CD4-positive, alpha-beta T cell treated with Interleukin-17A for 1 hour (primary cell): ENCODE measurements around the gene RBM19.

Source experiments
- DNase-seq: peaks from one replicate; pipeline ENCODE4 v3.0.0-alpha.2; 2020

RBM19 gene

DNA sequence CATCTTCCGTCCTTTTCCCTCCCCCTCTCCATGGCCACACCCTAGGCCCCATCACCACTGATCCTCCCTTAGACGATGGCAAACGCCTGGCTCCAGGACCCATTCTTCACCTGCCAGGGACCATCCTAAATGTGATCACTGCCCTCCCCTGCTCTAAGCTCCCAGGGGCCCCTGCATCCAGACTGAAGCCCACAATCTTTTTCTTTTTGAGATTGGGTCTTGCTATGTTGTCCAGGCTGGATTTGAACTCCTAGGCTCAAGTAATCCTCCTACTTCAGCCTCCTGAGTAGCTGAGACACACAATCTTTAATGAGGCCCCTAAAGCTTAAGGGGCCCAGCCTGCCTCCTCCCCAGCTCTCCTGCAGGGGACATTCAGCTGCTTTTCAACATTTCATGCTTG, 15.3 kb downstream of the RBM19 start:
- no peak for DNase-seq

DNA sequence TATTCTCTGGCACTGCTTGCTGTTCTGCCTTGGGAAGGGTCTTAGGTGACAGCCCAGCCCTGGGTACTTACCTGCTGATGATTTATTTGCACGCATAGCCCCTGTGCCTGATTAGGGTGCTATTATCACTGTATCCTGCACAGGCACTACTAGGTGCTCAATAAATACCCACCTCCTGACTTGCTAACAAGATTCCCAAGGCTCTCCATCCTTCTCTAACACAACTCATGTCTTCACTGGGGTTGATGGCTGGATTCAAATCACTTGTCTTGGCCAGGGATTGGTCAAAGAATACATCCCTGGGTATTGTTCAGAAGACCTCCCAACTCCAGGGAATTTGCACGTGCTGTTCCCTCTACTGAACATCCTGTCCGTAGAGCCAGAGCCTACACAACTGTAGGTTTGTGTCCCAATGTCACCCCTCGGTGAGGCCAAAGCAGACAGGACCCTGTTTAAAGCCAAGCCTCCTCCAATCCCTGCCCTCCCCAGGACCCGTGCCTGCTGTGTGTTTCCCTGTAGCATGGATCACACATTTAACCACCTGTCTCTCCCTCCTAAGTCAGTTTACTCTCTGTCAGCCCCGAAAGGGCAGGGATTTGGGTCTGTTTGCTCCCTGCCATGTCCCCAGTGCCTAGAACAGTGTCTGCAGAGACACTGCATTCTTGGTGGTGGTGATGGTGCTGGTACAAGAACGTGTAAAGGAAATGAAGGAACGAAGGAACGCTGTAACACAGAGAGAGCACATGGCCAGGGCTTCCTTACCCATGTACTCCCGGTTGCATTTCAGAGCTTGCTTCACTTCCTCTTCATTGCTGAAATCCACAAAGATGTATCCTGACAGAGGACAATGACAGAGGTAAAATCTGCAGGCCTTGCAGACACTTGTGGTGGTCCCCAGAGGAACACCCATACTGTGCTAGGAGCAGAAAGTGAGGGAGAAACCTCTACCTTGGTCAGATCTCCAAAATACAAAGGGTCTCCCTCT, 16.5 kb downstream of the RBM19 start:
- DNase-seq, result no peak

DNA sequence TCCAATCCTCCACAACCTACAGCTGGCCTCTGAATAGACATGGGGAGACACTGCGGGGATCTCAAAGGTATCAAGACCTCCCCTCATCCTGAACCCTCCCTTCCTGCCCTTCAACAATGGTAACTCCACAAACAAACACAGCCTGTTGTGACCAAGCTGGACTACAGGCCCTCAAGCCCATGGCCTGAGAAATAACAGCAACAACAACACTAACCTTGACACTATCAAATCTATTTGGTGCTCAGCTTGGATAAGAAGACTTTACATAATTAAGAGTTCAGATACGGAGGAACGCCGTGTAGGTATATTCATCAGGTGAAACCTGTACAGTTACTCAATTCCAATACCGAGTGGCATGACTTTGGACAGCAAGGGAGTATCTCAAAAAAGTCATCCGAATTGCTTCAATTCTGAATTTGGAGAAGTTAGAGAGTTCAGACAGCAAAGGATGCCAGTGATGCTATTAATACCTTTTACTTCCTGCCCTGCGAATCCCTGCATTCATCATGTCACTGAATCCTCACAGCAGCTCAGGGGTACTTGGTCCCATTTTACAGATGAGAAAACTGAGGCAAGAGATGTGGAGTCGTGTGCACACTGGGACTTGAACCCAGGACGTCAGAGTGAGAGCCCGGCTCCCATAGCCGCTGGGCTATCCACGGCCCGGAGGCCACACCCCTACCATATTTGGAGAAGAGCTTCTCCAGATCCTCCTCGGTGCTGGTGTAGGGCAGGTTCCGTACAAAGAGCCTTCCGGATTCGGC, 17.8 kb downstream of the RBM19 start:
- no peak for DNase-seq

DNA sequence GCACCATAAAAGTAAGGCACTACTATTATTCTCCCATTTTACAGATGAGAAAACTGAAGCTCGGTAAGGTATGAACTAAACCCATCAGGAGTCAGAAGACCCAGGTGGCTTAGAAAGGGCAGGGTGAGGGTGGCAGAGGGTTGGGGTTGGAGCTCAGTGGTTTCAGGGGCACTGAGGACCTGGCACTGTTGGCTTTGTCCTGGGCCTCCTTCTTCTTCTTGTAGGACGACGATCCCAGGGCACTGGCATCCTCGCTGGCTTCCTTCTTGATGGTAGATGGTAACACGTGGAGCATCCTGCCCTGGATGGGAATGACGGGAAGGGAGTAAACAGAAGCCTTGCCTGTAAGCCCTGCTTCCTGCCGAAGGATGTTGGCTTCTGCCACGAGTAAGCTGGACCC, 19.9 kb downstream of the RBM19 start:
- no peak for DNase-seq

DNA sequence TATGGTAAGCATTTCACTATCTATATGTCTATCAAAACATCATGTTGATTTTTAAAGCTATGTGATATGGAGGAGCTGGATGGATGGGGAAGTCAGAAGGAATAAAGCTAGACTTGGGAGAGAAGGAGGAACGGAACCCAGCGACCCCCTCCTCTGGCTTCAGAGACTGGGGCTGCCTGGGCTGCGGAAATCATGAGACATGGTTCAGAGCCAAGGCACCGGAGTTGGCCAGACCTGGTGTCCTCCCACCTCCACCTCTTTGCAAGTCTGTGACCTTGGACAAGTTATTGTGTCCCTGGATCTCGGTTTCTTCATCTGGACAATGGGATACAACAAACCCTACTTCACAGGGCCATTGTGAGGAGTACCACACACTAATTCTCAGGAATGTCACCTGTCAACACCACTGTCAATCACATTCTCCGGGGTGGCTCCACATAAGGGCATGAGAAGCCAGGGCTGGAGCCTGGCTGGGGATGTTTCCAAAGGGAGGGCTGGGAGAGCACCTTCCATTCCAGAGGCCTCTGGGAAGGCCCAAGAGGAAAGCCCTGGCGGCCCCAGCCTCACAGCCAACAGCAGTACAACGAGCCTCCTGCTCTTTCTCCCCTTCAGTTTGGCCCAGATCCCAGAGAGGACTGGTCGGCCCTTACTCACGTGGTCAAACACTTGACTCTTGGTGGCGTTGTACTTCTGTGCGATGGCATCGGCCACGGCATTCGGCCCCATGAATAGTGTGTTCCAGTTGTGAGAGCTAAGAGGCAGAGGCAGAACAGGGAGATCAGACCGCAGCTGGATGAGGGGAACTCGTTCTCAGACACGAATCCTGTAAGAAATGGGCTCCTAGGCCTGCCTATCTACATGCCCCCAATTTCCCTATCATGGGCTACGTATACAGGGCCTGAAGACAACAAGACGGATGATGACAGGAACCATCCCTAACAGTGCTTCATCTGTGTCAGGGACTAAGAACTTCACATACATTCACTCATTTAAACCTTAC, 20.7 kb downstream of the RBM19 start:
- DNase-seq, result no peak

DNA sequence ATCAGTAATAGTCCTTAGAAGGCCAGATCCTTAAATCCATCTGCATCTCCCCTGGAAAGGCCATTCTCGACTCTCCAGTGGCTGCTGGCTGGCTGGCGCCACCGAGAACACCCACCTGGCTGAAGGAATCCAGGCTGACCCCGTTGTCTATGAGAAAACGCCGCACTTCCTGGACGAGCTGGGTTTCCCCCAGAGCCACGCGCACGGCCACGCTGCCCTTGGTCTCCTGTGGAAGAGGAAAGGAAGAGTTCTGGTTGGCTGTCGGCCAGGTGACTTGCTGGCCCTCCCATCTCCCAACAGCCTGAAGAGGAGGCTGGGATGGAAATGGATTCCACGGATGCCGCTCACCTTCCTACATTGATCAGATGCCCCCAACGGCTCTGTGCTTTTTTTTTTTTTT, 23.9 kb downstream of the RBM19 start:
- no peak for DNase-seq

DNA sequence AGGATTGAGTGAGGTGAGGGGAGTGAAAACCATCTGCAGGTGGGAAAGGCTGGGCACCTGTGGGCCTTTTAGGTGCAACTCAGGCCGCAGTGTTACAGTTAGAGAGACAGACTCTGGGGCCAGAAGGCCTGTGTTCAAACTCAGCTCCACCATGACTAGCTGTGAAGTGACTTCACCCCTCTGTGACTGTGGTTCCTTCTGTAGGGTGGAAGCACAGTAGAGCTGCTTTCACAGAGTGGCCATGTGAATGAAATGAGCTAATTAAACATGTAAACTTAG, 25.0 kb downstream of the RBM19 start:
- DNase-seq, result no peak

DNA sequence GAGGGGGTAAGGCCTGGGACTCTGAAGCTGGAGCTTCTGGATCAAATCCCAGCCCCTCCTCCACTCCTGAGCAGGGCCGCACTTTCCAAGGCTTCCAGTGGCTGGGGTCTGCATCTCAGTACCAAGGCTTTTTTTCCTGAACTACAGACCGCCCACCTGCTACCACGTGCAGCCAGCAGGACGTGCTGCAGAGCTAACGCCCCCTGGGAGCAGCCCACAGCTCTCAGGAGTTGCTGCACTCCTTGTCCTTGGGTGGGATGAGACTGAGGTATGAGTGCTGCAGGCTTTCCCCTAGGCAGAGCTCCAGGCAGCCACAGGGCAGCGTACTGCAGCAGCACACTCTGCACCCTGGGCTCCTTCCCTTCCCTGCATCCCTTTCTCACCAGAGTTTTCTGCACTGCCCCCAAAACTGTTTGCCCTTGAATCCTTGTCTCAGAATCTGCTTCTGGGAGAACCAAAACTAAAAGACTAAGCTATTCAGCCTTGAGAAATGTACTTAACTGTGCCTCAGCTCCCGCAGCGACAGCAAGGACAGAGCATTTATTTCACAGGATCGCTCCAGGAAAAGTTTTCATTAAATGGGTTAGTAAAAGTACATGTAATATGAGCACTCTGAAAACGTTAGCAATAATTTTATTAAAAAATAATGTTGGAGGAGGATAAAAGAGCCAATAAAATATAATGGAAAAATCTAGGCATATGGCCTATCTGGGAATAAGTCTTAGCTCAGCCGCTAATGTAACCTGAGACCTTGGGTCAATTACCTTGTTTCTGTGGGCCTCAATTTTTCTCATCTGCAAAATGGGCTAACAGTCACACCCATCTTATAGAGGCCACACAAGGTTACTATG, 25.5 kb downstream of the RBM19 start:
- DNase-seq, result no peak

DNA sequence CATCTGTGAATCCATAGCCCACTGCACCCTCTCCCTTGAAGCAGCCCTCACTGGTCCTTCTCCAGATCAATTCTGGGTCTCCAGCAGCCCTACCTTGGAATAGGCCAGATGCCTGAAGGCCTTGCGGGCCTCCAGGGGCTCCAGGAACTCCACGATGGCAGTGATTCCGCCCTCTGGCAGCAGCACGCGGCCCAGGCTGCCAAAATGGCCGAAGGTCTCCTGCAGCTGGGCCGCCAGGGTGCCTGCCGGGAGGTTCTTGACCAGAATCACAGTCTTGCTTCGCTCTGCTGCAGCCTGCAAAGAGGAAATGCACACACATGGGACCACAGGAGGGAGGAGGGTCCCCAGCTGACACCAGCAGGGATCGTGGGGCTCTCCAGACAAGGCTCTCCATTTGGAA, 26.3 kb downstream of the RBM19 start:
- DNase-seq, result no peak

DNA sequence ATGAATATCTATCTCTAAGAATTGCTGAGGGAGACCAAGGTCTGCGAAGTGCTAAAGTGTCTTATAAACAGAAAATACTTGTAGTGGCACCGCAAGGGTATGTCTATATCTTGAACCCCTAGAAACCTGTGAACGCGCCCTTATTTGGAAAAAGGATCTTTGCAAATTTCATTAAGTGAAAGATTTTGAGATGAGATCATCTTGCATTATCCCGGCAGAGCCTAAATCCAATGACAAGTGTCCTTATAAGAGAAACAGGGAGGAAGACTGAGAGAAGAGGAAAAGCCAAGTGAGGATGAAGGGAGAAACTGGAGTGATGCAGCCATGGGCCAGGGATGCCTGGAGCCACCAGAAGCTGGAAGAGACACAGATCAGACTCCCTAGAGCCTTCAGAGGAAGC, 27.7 kb downstream of the RBM19 start:
- no peak for DNase-seq

DNA sequence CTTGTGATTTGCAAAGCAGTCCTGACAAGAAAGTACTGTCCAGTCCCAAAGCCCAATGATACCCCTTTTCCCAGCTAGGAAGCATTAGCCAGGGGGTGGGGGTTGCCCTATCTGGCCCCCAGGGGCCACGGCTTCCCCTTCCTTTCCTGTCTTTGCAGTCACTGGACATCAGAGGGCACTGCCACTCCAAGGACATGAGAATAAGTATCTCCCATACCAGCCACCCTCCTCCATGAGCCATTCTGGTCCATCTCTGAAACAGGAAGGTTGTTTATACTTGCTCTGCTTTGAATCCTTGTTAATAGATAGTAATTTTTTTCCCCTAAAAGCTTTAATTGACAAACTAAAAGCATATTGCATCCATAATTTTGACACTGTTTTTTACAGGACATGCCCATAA, 29.7 kb downstream of the RBM19 start:
- DNase-seq, result no peak

DNA sequence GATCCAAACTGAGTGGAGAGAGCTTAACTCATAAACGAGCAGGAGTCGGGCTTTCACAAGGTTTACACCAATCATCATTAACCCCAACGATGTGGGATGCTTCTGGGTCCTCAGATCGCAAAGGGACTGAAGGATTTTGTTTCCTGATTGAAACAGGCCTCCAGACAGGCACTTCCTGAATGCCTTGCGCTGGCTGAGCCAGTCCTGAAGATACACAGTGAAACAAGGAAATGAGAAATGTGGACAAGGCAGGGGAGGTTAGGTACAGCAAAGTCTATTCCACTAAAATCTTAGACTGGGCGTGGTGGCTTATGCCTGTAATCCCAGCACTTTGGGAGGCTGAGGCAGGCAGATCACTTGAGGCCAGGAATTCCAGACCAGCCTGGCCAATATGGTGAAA, 30.7 kb downstream of the RBM19 start:
- no peak for DNase-seq

DNA sequence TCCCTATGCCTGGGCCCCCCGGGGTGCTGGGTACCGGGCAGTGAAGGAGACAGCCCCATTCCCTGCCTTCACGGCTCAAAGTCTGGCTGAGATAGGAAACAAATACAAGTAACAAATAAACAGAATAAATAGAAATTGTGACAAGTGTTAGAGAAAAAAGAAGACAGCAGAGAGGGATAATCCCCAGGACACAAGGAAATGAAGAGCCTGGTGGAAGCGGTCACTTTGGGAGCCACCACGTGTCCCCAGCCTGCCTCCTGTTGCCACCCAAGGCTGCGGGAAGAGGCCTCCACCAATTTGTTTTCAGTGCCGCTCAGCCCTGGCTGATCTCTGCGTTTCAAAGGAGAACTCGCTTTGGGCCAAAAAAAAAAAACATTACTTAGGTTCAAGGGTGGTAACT, 31.2 kb downstream of the RBM19 start:
- no peak for DNase-seq

DNA sequence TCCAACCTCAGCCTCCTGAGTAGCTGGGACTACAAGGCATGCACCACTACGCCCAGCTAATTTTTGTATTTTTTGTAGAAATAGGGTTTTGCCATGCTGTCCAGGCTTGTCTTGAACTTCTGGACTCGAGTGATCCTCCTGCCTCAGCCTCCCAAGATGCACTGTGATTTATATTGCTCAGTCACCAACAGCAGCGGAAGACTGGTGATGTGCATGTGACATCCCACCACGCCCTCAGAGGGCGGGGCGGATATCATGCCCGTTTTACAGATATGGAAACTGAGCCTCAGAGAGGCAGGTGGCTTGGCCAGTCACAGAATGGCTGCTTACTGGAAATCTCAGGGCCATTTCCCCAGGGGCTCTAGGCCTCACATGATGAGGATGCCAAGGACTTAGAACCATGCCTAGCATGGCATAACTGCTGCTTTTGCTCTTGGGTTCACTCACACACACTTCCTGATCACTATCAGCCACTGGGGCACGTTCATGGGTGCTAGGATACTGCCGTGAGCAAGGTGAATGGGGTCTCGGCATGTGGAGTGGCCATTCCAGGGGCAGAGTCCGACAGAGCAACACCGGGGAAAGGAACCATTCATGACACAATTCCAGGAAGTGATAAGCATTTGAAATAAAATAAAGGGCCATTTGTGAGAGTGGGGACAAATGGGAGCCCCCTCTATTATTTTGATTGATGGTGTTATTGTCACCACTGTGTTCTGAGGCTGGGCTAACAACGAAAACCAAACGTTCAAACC, 31.9 kb downstream of the RBM19 start:
- DNase-seq, result no peak

DNA sequence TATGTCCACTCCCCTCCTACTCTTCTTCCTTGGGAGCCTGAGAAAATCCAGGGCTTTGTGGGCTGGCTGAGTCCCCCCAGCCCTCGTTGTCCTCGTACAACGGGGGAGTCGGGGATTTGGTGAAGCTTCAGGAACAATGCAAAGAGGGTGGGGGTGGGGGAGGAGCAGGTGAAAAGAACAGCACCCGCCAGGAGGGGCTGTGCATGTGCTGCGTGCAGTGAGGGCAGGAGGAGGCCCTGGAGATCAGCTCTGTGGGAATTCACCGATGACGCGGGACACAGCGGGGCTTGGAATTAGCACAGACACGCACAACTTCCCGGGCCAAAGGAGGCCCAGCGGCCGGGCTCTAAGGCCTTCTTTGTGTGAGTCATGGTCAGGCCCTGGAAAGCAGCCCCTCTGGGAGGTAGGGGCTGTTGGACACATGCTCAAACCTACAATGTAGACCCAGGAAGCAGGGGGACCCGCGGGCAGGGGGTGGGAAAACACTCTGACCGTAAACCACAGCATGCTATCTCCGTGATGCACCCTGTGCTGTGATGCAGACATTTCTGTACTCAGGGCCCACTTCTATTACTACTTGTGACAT, 32.8 kb downstream of the RBM19 start:
- no peak for DNase-seq

DNA sequence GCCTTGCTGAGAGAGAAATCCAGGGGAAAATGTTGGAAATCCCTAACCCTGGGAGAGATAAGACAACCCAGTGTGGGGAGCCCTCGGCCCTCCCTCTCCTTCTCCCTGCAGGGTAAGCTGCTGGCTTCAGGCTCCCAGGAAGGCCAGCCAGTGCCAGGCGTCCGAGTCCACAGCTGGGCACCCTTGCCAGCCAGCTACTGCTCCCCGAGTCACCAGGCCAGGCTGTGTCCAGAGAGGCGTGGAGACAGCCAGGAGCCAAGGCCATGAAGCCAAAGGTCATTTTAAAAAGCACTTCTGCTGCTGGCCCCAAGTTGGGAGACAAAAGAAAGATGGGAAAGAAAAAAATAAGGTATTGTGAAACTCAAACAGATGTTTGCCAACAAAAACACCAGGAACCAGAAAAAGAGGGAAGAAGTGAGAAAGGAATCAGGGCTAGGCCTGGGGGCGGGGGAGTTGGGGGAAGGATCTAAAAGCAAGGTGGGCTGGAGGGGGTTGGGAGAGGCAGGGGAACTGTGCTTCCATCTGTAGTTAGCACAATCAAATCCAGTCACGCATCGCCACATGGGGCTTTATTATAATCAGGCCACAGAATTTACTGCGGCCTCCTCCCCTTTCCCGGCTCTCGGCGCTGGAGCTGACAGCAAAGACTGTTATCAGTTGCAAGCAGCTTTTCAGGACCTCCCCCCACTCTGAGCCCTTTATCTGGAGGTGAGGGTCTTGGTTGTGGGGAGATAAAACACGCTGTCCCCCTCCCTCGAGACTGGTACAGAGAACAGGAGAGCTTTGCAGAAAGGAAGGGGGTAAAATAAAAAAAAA, 33.5 kb downstream of the RBM19 start:
- no peak for DNase-seq

DNA sequence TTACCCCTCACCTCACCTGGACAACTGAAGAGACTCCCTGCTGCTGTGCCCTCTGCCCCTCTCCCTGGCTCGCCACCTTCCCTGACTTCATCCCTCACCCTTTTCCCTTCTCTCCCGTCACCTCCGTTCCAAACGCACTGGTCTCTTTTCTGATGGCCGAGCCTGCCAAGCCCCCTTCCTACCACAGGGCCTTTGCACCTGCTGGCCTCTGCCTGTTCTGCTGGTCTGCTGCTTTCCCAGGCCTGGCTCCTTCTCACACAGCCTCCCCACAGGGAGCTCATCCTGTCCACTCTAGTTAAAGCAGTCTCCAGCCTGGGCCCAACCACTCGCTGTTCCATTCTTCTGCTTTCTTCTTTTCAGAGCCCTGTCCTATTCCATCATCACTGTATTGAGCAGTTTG, 34.6 kb downstream of the RBM19 start:
- DNase-seq, result no peak

DNA sequence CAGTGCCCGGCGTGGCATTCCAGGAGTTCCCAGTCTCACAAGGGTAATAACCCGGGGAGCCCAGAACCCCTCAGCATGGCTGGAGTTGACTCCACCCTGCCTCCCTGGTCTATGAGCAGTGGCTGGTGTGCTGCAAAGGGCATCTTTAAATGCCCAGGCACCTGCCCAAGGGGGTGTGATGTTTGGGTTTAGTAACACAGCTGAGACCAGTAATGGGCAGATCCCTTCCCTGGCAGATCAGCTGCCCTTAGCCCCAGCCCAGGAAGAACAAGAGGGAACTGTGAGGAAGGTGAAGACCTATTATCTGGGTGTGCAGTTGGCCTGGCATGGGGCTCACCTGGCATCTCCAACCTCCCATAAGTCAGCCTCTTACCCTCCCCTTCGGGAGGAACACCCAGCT, 35.9 kb downstream of the RBM19 start:
- DNase-seq, result no peak

DNA sequence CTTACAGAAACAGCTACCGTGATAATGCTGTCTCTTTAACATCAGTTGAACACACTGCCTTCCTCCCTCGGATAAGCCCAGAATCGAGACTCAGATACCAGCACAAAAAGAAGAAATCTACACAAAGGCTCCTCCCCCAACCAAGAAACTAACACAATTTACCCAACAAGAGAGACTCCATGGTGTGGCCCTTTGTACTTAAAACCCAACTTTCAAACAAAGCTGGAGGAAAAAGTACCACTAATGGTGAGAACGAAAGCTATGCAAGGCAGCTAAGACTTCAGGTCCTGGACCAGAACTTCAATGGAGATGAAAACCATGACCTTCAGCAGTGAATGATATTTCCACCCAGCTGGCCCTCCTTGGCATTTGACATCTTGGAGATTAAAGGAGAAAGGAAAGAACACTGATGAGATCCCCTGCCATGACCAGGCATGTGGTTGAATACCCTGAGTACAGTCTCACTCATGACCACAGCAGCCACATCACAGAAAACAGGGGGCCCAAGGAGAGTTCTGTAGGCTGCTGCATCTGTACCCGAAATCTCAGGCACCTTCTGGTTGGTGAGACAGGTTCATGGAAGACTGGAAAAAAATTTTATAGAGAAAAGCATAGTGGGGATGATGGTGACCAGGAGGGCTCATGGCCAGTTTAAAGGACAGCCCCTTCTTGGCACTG, 36.7 kb downstream of the RBM19 start:
- no peak for DNase-seq

DNA sequence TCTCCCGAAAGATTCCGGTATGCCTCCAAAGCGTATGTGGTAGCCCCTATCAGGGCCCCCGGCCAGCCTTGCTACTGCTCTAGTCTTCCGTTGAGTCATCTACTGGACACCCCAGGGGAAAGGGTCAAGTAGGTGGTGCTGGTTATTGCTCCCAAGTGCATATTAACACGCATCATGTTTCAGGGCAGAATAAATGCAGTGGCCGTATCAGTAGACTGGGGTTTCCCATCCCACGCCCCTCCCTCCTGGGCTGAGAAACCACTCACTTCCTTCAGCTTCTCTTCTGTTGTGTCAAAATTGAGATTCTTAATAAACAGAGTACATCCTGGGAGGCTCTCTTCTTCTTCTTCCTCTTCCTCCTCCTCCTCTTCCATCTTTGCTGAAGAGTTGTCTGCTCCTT, 39.3 kb downstream of the RBM19 start:
- DNase-seq, result no peak
